Peyer's patch (tissue), 4 donors: Measurements from ENCODE around the gene EIF1. TPM values are rescaled to one million over a fixed set of nuclear protein-coding genes. Genes with fewer than 3 reads are reported as not detected.

ENCODE experiments used
- DNase-seq, 3 donors: peaks; one replicate each; pipeline ENCODE4 v3.0.0-alpha.2; 2017 to 2019
- H3K27ac ChIP-seq, 4 donors: fragments of 200-600 bp; sonication (generic); one replicate each; pipeline ENCODE4 v1.5.1; 2016 to 2019
- H3K27me3 ChIP-seq, 2 donors: fragments of 200-600 bp; sonication (generic); one replicate each; pipeline ENCODE4 v1.5.1; 2019
- H3K36me3 ChIP-seq, 3 donors: fragments of 200-600 bp; sonication (generic); one replicate each; pipeline ENCODE4 v1.5.1; 2016 to 2019
- H3K4me1 ChIP-seq, 4 donors: fragments of 200-600 bp; sonication (generic); one replicate each; pipeline ENCODE4 v1.5.1; 2016 to 2019
- H3K4me3 ChIP-seq, 4 donors: fragments of 200-600 bp; sonication (generic); 1 replicate in 3 of 4; 2 replicates in 1 of 4; pipeline ENCODE4 v1.5.1; 2016 to 2019; ENCODE audit warnings: mild to moderate bottlenecking in 1 of 4
- H3K9me3 ChIP-seq, 4 donors: fragments of 200-600 bp; sonication (generic); one replicate each; pipeline ENCODE4 v1.5.1; 2016 to 2019; ENCODE audit warnings: mild to moderate bottlenecking in 1 of 4
- CTCF ChIP-seq, 6 experiments: fragments of 450-650 bp in 4 of 6; fragments of 200-600 bp in 2 of 6; sonication (generic) in 1 of 6; IDR thresholded peaks; one replicate each; pipeline ENCODE4 v1.5.1; 2017 to 2019; ENCODE audit warnings: antibody characterized with exemption in 6 of 6, mild to moderate bottlenecking in 3 of 6, moderate library complexity in 1 of 6
- POLR2A ChIP-seq, 2 donors: fragments of 450-650 bp; IDR thresholded peaks; one replicate each; pipeline ENCODE4 v1.5.1; 2017; ENCODE audit warnings: antibody characterized with exemption in 2 of 2, mild to moderate bottlenecking in 2 of 2, moderate library complexity in 2 of 2
- total RNA-seq, 4 donors: library from RNA; depleted of rRNA; stranded (reverse); fragments of >200 nt; gene quantifications; one replicate each; pipeline ENCODE4 v1.1.0, GENCODE V29; 2016

The EIF1 gene
- total RNA-seq, 4 donors from 2014 or later, result 123 to 226 (median 188) TPM

- TF ChIP-seq POLR2A (IDR thresholded peaks at IDR 0.05) (no peak), CTCF (IDR thresholded peaks at IDR 0.05) (no peak)
- Histone ChIP-seq H3K27ac (no peak overlapping the region), H3K4me3 (no peak overlapping the region), H3K36me3 (no peaks in the 10 kb centered on the region), H3K27me3 (peaks cover 0 to 28% of the 10 kb centered on the region in 2 donors), H3K9me3 (no peaks in the 10 kb centered on the region), H3K4me1 (peaks cover 0 to 19% (median 6%) of the 10 kb centered on the region in 4 donors)
- DNase-seq, result no peak
Observed at GRCh38 chr17:41736983-41737679, 48.4 kb downstream of the EIF1 start.

- Histone ChIP-seq H3K4me3 (no peak overlapping the region), H3K27ac (no peak overlapping the region), H3K36me3 (no peaks in the 10 kb centered on the region), H3K4me1 (peaks cover 0 to 19% (median 6%) of the 10 kb centered on the region in 4 donors), H3K27me3 (peaks cover 0 to 28% of the 10 kb centered on the region in 2 donors), H3K9me3 (no peaks in the 10 kb centered on the region)
- TF ChIP-seq CTCF (IDR thresholded peaks at IDR 0.05) (no peak), POLR2A (IDR thresholded peaks at IDR 0.05) (no peak)
- DNase-seq, result no peak
Observed at GRCh38 chr17:41737680-41738023, 49.0 kb downstream of the EIF1 start.

GRCh38 chr17:41738077-41738800, 49.6 kb downstream of the EIF1 start:
- Histone ChIP-seq H3K4me1 (peaks cover 0 to 19% (median 6%) of the 10 kb centered on the region in 4 donors), H3K27me3 (peaks cover 0 to 28% of the 10 kb centered on the region in 2 donors), H3K36me3 (no peaks in the 10 kb centered on the region), H3K9me3 (no peaks in the 10 kb centered on the region), H3K4me3 (no peak overlapping the region), H3K27ac (no peak overlapping the region)
- TF ChIP-seq POLR2A (IDR thresholded peaks at IDR 0.05) (no peak), CTCF (IDR thresholded peaks at IDR 0.05) (peak; percentile 85 to 99 (median 97))
- DNase-seq, result peak; percentile 77 to 92 (median 88)

GRCh38 chr17:41738801-41739112, 50.1 kb downstream of the EIF1 start:
- H3K36me3 ChIP-seq, result no peaks in the 10 kb centered on the region
- no peak for TF ChIP-seq POLR2A (IDR thresholded peaks at IDR 0.05)
- no peak for TF ChIP-seq CTCF (IDR thresholded peaks at IDR 0.05)
- DNase-seq, result no peak
- H3K27ac ChIP-seq, result no peak overlapping the region
- no peaks in the 10 kb centered on the region for H3K9me3 ChIP-seq
- peaks cover 0 to 23% of the 10 kb centered on the region in 2 donors for H3K27me3 ChIP-seq
- H3K4me1 ChIP-seq, result peaks cover 0 to 14% (median 6%) of the 10 kb centered on the region in 4 donors
- no peak overlapping the region for H3K4me3 ChIP-seq

GRCh38 chr17:41739661-41740352, 51.1 kb downstream of the EIF1 start:
- H3K27me3 ChIP-seq, result peaks cover 0 to 13% of the 10 kb centered on the region in 2 donors
- TF ChIP-seq CTCF (IDR thresholded peaks at IDR 0.05), result no peak
- TF ChIP-seq POLR2A (IDR thresholded peaks at IDR 0.05), result no peak
- H3K27ac ChIP-seq, result no peak overlapping the region
- H3K4me3 ChIP-seq, result no peak overlapping the region
- H3K4me1 ChIP-seq, result peaks cover 0 to 4% (median 1%) of the 10 kb centered on the region in 4 donors
- H3K36me3 ChIP-seq, result no peaks in the 10 kb centered on the region
- H3K9me3 ChIP-seq, result no peaks in the 10 kb centered on the region
- DNase-seq, result no peak
